ACC112 (cell line): ENCODE measurements around the gene CERS5.

Source experiments
- H2AFZ ChIP-seq: fragments of 200-600 bp; sonication (generic); one replicate; pipeline ENCODE4 v1.6.0; 2017; ENCODE audit warnings: antibody characterized with exemption, low read length; ENCODE audit not compliant: unreplicated experiment
- H3K27ac ChIP-seq: fragments of 200-600 bp; sonication (generic); 2 replicates; pipeline ENCODE4 v1.5.1; 2014; ENCODE audit warnings: low read depth, mild to moderate bottlenecking, antibody characterized with exemption, low read length, moderate library complexity
- H3K27me3 ChIP-seq: fragments of 200-600 bp; sonication (generic); 2 replicates; pipeline ENCODE4 v1.6.1; 2014; ENCODE audit warnings: mild to moderate bottlenecking, antibody characterized with exemption, low read length, moderate library complexity, mixed read lengths; ENCODE audit not compliant: insufficient read depth
- H3K36me3 ChIP-seq: fragments of 200-600 bp; sonication (generic); 2 replicates; pipeline ENCODE4 v1.6.1; 2016; ENCODE audit warnings: mild to moderate bottlenecking, antibody characterized with exemption, low read length, moderate library complexity, mixed read lengths; ENCODE audit not compliant: insufficient read depth
- H3K4me1 ChIP-seq: fragments of 200-600 bp; sonication (generic); one replicate; pipeline ENCODE4 v1.6.1; 2016; ENCODE audit warnings: low read length, mixed read lengths; ENCODE audit not compliant: insufficient read depth, unreplicated experiment, control insufficient read depth
- H3K4me3 ChIP-seq: fragments of 200-600 bp; sonication (generic); 2 replicates; pipeline ENCODE4 v1.5.1; 2014; ENCODE audit warnings: mild to moderate bottlenecking, low read depth, low read length
- H3K79me2 ChIP-seq: fragments of 200-600 bp; sonication (generic); one replicate; pipeline ENCODE4 v1.6.0; 2016; ENCODE audit warnings: low read length; ENCODE audit not compliant: control insufficient read depth, unreplicated experiment, insufficient read depth

CERS5 gene

GRCh38 chr12:50142993-50143392, 24.2 kb downstream of the CERS5 start:
- no peak overlapping the region for H3K4me3 ChIP-seq
- no peaks in the 10 kb centered on the region for H3K4me1 ChIP-seq
- H3K27ac ChIP-seq = no peak overlapping the region
- H3K36me3 ChIP-seq = 0 out of 2 replicates have a peak, but pooled peaks cover 14% of the 10 kb centered on the region
- no peaks in the 10 kb centered on the region for H3K27me3 ChIP-seq
- H3K79me2 ChIP-seq = peaks cover 13% of the 10 kb centered on the region
- no peak overlapping the region for H2AFZ ChIP-seq

- Histone ChIP-seq H3K4me1 (peaks cover 4% of the 10 kb centered on the region), H3K4me3 (no peak overlapping the region), H3K36me3 (peaks cover 22% of the 10 kb centered on the region; the same call in 1 of the 2 replicates), H3K27ac (no peak overlapping the region), H3K27me3 (no peaks in the 10 kb centered on the region), H2AFZ (no peak overlapping the region), H3K79me2 (no peaks in the 10 kb centered on the region)
These were observed 34.5 kb downstream of the CERS5 start for GRCh38 chr12:50132505-50133135.

- Histone ChIP-seq H3K27me3 (no peaks in the 10 kb centered on the region), H2AFZ (no peak overlapping the region), H3K36me3 (peaks cover 19% of the 10 kb centered on the region; the same call in 1 of the 2 replicates), H3K4me1 (no peaks in the 10 kb centered on the region), H3K4me3 (no peak overlapping the region), H3K27ac (no peak overlapping the region), H3K79me2 (no peaks in the 10 kb centered on the region)
These were observed 37.9 kb downstream of the CERS5 start for GRCh38 chr12:50129290-50129689.

GRCh38 chr12:50127546-50127945, 39.6 kb downstream of the CERS5 start:
- no peaks in the 10 kb centered on the region for H3K79me2 ChIP-seq
- peaks cover 19% of the 10 kb centered on the region; the same call in 1 of the 2 replicates for H3K36me3 ChIP-seq
- no peaks in the 10 kb centered on the region for H3K4me1 ChIP-seq
- H3K27ac ChIP-seq = no peak overlapping the region
- no peak overlapping the region for H2AFZ ChIP-seq
- no peaks in the 10 kb centered on the region for H3K27me3 ChIP-seq
- H3K4me3 ChIP-seq = no peak overlapping the region

GRCh38 chr12:50123203-50123602, 44.0 kb downstream of the CERS5 start:
- Histone ChIP-seq H3K36me3 (peaks cover 19% of the 10 kb centered on the region; the same call in 1 of the 2 replicates), H3K27me3 (no peaks in the 10 kb centered on the region), H3K79me2 (no peaks in the 10 kb centered on the region)

GRCh38 chr12:50121641-50122040, 45.5 kb downstream of the CERS5 start:
- Histone ChIP-seq H3K79me2 (peaks cover 1% of the 10 kb centered on the region), H3K27ac (no peak overlapping the region), H3K36me3 (peaks cover 16% of the 10 kb centered on the region; the same call in 1 of the 2 replicates), H3K4me3 (no peak overlapping the region), H3K27me3 (no peaks in the 10 kb centered on the region), H3K4me1 (no peaks in the 10 kb centered on the region), H2AFZ (no peak overlapping the region)

More at GRCh38 chr12:50123203-50123602, 44.0 kb downstream of the CERS5 start:
- H2AFZ ChIP-seq = no peak overlapping the region
- H3K27ac ChIP-seq = no peak overlapping the region
- H3K4me3 ChIP-seq = no peak overlapping the region
- no peaks in the 10 kb centered on the region for H3K4me1 ChIP-seq

- Histone ChIP-seq H2AFZ (no peak overlapping the region), H3K27ac (no peak overlapping the region), H3K36me3 (peaks cover 16% of the 10 kb centered on the region; the same call in 1 of the 2 replicates), H3K79me2 (peaks cover 6% of the 10 kb centered on the region), H3K4me1 (no peaks in the 10 kb centered on the region), H3K4me3 (no peak overlapping the region), H3K27me3 (no peaks in the 10 kb centered on the region)
These were observed 46.2 kb downstream of the CERS5 start for GRCh38 chr12:50120953-50121352.

- H3K27ac ChIP-seq = no peak overlapping the region
- no peaks in the 10 kb centered on the region for H3K27me3 ChIP-seq
- no peaks in the 10 kb centered on the region for H3K4me1 ChIP-seq
- peaks cover 16% of the 10 kb centered on the region; the same call in 1 of the 2 replicates for H3K36me3 ChIP-seq
- H3K4me3 ChIP-seq = no peak overlapping the region
- no peak overlapping the region for H2AFZ ChIP-seq
- peaks cover 6% of the 10 kb centered on the region for H3K79me2 ChIP-seq
These were observed 46.6 kb downstream of the CERS5 start for GRCh38 chr12:50120521-50120920.

- no peak overlapping the region for H3K4me3 ChIP-seq
- no peaks in the 10 kb centered on the region for H3K27me3 ChIP-seq
- H3K4me1 ChIP-seq = no peaks in the 10 kb centered on the region
- no peak overlapping the region for H2AFZ ChIP-seq
- H3K27ac ChIP-seq = no peak overlapping the region
- H3K79me2 ChIP-seq = peaks cover 12% of the 10 kb centered on the region
- H3K36me3 ChIP-seq = peaks cover 16% of the 10 kb centered on the region; the same call in 1 of the 2 replicates
These were observed 47.8 kb downstream of the CERS5 start for GRCh38 chr12:50119387-50119786.

- Histone ChIP-seq H3K27ac (no peak overlapping the region), H3K27me3 (no peaks in the 10 kb centered on the region), H3K79me2 (peaks cover 23% of the 10 kb centered on the region), H3K4me1 (no peaks in the 10 kb centered on the region), H3K4me3 (no peak overlapping the region), H3K36me3 (peaks cover 16% of the 10 kb centered on the region; the same call in 1 of the 2 replicates), H2AFZ (no peak overlapping the region)
These were observed 50.0 kb downstream of the CERS5 start for GRCh38 chr12:50117057-50117622.
